HL-60 (cell line): ENCODE data around the gene SNX25.

Experiments used
- DNase-seq, 2 experiments: peaks; one replicate each; pipeline ENCODE4 v3.0.0-alpha.2; 2010 to 2020; ENCODE audit warnings: low read depth in 1 of 2, low spot score in 1 of 2
- H3K27ac ChIP-seq: fragments of 250-450 bp; sonication (Bioruptor Pico); replicated peaks from 2 replicates; pipeline ENCODE4 v1.5.1; 2020; ENCODE audit warnings: mild to moderate bottlenecking, moderate library complexity
- H3K27me3 ChIP-seq: fragments of 250-450 bp; sonication (Bioruptor Pico); 2 replicates; pipeline ENCODE4 v1.5.1; 2021; ENCODE audit warnings: mild to moderate bottlenecking, moderate library complexity; ENCODE audit not compliant: insufficient read depth, poor library complexity, severe bottlenecking
- H3K4me3 ChIP-seq: replicated peaks from 2 replicates; pipeline ENCODE4 v1.5.1; 2011; ENCODE audit warnings: mild to moderate bottlenecking, control low read depth, low read length; ENCODE audit not compliant: insufficient read depth
- GABPA ChIP-seq: IDR thresholded peaks from 2 replicates; pipeline ENCODE4 v1.6.1; 2012; ENCODE audit warnings: low read depth
- POLR2AphosphoS5 ChIP-seq: IDR thresholded peaks from 2 replicates; pipeline ENCODE4 v1.6.1; 2012; ENCODE audit warnings: low read depth
- SPI1 ChIP-seq: IDR thresholded peaks from 2 replicates; pipeline ENCODE4 v1.6.1; 2012; ENCODE audit warnings: low read depth, mild to moderate bottlenecking, borderline replicate concordance
- TF ChIP-seq, protein P1 (sequence below): IDR thresholded peaks from one replicate; pipeline ENCODE4 v1.5.1; 2011; ENCODE audit warnings: low read length, control low read depth, inconsistent platforms; ENCODE audit not compliant: insufficient read depth
- TF ChIP-seq, protein P2 (sequence below): IDR thresholded peaks from 2 replicates; pipeline ENCODE4 v1.6.1; 2012; ENCODE audit warnings: low read depth; ENCODE audit not compliant: insufficient replicate concordance

Gene SNX25

DNA sequence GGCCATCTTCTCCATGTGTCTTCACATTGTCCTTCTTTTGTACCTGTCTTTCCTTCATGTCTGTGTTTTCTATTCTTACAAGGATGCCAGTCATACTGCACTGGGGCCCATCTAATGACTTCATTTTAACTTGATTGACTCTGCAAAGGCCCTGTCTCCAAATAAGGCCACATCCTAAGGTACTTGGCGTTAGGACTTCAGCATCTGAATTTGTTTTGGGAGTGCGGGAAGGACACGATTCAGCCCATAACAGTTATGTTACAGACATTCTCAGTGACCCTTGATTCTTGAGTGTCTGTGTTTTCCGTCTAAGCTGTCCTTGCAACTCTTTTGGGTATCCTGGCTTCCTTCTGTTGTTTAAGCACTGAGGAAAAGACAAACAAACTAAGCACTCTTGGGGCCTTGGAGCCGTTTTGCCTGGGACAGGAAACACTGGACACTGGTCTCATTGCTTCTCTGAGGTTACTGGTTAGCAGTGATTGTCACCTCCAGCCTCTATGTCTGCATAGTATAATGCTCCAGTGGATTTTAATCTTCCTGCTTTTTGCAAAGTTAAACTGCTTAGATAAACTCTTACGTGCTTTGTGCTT, 80.7 kb downstream of the SNX25 start:
- no peak for DNase-seq
- H3K27me3 ChIP-seq: peaks cover 2% of the 10 kb centered on the region
- no peak overlapping the region for H3K27ac ChIP-seq
- no peak for TF ChIP-seq POLR2AphosphoS5
- TF ChIP-seq, protein P1, sequence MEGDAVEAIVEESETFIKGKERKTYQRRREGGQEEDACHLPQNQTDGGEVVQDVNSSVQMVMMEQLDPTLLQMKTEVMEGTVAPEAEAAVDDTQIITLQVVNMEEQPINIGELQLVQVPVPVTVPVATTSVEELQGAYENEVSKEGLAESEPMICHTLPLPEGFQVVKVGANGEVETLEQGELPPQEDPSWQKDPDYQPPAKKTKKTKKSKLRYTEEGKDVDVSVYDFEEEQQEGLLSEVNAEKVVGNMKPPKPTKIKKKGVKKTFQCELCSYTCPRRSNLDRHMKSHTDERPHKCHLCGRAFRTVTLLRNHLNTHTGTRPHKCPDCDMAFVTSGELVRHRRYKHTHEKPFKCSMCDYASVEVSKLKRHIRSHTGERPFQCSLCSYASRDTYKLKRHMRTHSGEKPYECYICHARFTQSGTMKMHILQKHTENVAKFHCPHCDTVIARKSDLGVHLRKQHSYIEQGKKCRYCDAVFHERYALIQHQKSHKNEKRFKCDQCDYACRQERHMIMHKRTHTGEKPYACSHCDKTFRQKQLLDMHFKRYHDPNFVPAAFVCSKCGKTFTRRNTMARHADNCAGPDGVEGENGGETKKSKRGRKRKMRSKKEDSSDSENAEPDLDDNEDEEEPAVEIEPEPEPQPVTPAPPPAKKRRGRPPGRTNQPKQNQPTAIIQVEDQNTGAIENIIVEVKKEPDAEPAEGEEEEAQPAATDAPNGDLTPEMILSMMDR: no peak
- no peak overlapping the region for H3K4me3 ChIP-seq

DNA sequence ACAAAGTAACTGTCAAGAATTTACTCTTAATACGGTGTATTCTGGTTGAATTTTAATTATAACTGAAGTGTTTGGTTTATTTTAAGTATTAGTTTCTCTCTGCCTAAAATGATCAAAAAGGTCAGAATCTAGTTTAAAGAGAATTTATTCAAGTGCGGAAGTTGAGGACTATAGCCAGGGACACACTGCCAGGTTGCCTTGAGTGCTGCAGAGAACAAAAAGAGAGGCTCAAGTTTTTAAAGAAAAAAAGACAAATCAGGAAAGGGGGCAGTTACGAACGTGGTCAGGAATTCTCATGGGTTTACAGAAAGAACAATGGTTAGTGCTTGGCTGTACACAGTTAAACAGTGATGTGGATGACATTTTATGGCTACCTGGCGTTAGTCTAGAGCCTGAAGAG, 81.3 kb downstream of the SNX25 start:
- TF ChIP-seq POLR2AphosphoS5 (no peak), SPI1 (no peak), GABPA (no peak)
- TF ChIP-seq, protein P2, sequence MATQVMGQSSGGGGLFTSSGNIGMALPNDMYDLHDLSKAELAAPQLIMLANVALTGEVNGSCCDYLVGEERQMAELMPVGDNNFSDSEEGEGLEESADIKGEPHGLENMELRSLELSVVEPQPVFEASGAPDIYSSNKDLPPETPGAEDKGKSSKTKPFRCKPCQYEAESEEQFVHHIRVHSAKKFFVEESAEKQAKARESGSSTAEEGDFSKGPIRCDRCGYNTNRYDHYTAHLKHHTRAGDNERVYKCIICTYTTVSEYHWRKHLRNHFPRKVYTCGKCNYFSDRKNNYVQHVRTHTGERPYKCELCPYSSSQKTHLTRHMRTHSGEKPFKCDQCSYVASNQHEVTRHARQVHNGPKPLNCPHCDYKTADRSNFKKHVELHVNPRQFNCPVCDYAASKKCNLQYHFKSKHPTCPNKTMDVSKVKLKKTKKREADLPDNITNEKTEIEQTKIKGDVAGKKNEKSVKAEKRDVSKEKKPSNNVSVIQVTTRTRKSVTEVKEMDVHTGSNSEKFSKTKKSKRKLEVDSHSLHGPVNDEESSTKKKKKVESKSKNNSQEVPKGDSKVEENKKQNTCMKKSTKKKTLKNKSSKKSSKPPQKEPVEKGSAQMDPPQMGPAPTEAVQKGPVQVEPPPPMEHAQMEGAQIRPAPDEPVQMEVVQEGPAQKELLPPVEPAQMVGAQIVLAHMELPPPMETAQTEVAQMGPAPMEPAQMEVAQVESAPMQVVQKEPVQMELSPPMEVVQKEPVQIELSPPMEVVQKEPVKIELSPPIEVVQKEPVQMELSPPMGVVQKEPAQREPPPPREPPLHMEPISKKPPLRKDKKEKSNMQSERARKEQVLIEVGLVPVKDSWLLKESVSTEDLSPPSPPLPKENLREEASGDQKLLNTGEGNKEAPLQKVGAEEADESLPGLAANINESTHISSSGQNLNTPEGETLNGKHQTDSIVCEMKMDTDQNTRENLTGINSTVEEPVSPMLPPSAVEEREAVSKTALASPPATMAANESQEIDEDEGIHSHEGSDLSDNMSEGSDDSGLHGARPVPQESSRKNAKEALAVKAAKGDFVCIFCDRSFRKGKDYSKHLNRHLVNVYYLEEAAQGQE: no peak
- TF ChIP-seq, protein P1: no peak
- Histone ChIP-seq H3K27me3 (peaks cover 2% of the 10 kb centered on the region), H3K27ac (no peak overlapping the region), H3K4me3 (no peak overlapping the region)
- no peak for DNase-seq

DNA sequence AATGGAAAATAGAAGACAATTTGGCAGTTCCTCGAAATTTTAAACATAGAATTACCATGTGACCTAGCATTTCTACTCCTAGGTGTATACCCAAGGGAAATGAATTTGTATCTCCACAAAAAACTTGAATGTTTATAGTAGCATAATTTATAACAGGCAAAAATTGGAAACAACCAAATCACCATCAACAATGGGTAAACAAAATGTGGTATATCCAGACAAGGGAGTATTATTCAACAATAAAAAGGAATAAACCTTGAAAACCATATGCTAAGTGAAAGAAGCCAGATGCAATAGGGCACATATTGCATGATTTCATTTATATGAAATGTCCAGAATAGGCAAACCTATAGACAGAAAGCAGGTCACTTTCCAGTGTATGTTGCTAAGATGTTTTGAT, 83.8 kb downstream of the SNX25 start:
- no peaks in the 10 kb centered on the region for H3K27me3 ChIP-seq
- H3K27ac ChIP-seq: no peak overlapping the region
- no peak for TF ChIP-seq SPI1
- TF ChIP-seq, protein P1: no peak
- TF ChIP-seq GABPA: no peak
- no peak for TF ChIP-seq POLR2AphosphoS5
- TF ChIP-seq, protein P2: no peak
- no peak overlapping the region for H3K4me3 ChIP-seq
- DNase-seq: no peak

DNA sequence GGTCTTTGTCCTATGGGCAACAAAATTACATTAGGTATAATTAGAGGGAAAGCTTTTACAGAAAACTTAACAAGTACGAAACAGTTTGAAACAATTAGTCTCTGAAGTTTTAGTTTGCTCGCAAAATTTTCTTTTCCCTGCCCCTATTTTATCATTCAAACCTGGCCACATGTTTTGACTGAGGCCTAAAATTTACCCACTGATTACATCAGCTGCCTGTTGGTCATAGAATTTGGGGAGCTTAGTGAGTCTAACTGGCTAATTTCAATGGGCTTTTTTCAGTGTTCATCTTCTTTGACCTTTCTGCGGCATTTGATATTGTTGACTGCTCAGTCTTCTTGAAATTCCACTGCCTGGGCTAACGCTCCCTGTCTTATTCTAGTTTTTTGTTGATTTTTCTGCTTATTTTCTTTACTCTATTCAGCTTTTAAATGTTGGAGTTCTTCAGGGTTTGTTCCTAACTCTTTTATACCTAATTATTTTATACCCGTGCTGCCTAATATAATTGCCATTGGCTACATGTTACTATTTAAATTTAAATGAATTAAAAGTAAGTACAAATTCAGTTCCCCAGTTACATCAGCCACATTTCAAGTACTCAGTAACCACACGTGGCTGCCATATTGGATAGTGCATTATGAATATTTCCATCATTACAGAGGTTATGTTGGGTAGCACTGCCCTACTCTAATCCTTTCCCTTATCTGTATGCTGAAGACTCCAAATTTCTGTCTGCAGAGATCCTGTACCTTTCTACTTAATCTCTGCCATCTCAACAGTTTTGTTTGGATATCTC, 87.5 kb downstream of the SNX25 start:
- Histone ChIP-seq H3K27me3 (no peaks in the 10 kb centered on the region), H3K27ac (no peak overlapping the region), H3K4me3 (no peak overlapping the region)
- DNase-seq: no peak
- TF ChIP-seq, protein P2: no peak
- no peak for TF ChIP-seq GABPA
- no peak for TF ChIP-seq SPI1
- TF ChIP-seq, protein P1: no peak
- no peak for TF ChIP-seq POLR2AphosphoS5
